Myocyte (in vitro differentiated cells): ENCODE measurements around the gene ZYX. TPM values are rescaled to one million over a fixed set of nuclear protein-coding genes. Genes with fewer than 3 reads are reported as not detected.
A peak's percentile ranks its signal among the peaks of the same experiment; 100 is the strongest.

Experiments used
- DNase-seq: peaks from one replicate; pipeline ENCODE4 v3.0.0-alpha.2; 2012; ENCODE audit warnings: low read depth
- total RNA-seq: library from RNA; depleted of rRNA; stranded (reverse); fragments of >200 nt; gene quantifications from 2 replicates; pipeline ENCODE4 v1.2.3, GENCODE V29; 2014

ZYX gene
- total RNA-seq, 1 donor from 2014 or later = 80.1 TPM

DNA sequence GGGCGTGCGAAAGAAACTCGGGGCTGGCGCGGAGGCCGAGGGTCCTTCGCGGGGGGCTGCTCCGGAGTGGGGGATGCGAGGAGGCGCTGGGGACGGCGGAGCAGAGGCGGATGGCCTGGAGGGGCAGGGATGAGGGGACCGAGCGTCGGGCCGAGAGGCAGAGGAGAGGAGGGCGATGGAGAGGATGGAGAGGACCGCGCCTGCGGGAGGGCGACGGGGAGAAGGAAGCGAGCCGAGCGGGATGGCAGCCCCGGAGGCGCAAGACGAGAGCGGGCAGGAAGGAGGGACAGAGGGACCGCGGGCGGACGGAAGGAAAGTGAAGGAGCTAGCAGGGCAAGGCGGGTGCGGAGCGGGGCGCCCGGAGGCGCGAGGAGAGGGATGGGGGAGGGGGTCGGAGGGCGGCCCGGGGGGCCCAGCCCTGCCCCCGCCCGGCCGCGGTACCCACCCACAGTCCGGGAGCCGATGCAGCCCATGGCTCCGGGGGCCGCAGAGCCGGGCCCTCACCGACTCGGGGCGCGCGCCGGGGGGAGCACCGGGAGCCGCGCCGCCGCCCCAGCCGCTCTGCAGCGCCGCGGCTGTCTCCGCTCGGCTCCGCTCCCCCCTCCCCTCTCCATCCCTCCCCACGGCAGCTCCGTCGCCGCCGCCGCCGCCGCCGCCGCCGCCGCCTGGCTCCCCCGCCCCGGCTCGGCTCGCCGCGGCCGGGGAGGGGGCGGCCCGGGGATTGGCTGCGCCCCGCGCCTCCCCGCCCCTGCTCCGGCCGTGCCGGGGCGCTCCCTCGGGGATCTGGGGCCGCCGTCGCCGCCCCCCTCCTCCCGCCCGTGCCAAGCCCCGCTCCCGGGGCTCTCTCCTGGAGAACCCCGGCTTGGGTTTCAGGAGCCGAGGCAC is 18.8 kb upstream of the ZYX start, which contains the start of gene FAM131B:
Gene FAM131B, minus strand, starts transcription at position 583 of the 885 bp plus-strand sequence. Its CDS starts 110 bp downstream, at position 473.
- DNase-seq = peak; percentile 21

DNA sequence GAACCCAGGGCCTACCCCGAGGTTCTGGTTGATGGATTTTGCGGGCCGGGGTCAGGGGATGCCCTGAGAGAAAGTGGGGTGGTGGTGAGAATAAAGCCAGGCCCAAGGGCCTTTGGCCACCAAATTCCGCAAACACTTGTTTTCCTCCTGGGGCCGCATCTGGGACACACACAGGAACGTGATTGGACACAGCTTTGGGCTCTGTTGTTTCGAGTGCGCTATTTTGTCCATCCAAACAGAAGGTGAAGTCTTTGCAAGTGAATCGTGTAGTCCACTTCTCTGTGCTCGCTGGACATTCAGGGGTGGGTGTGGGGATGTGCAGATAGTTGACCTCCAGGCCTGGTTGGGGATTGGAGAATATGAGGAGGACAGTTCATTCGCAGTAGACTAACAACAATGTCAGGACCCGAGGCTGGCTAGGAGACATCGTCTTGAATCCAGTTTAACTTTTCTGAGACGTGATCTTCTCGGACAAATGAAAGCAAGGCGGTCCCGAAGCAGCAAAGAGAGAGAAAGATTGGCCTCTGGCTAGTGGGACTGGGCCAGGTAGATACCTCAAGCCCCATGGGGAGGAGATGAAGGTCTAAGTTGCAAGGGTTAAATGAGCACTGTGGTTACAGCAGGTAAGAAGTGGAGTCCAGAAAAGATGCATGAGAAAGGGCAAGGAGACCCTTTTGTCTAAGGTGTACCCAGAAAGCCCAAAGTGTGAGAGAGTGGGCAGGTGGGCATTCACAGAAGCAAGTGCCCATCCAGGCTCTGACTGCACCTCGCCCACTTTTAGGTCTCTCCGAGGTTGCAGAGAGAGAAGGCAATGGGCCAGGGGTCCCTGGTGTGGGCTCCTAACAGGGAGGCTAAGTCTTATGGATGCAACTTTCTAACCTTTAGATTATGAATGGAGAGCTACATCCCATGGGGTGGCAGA is 17.9 kb upstream of the ZYX start:
- no peak for DNase-seq

DNA sequence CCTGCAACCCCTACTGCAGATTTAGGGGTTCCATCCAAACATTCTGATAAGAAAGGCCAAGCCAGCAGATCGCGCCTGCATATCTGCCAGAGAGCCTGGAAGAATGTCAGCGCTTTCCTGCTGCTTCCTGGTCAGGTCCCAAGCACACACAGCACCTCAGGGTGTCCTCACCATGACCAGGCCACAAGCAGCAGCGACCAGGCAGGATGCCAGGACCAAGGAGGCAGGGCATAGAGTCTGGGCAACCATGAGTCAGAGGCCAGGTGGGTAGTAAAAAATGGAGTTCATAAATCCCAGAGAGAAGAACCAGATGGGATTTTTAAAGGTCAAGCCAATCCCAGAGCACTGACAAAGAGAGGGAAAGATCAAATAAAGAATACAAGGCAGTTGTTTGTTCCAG is 13.2 kb upstream of the ZYX start:
- DNase-seq = peak; percentile 85

- DNase-seq = no peak
These were observed 12.8 kb upstream of the ZYX start for GRCh38 chr7:143368387-143368786.

DNA sequence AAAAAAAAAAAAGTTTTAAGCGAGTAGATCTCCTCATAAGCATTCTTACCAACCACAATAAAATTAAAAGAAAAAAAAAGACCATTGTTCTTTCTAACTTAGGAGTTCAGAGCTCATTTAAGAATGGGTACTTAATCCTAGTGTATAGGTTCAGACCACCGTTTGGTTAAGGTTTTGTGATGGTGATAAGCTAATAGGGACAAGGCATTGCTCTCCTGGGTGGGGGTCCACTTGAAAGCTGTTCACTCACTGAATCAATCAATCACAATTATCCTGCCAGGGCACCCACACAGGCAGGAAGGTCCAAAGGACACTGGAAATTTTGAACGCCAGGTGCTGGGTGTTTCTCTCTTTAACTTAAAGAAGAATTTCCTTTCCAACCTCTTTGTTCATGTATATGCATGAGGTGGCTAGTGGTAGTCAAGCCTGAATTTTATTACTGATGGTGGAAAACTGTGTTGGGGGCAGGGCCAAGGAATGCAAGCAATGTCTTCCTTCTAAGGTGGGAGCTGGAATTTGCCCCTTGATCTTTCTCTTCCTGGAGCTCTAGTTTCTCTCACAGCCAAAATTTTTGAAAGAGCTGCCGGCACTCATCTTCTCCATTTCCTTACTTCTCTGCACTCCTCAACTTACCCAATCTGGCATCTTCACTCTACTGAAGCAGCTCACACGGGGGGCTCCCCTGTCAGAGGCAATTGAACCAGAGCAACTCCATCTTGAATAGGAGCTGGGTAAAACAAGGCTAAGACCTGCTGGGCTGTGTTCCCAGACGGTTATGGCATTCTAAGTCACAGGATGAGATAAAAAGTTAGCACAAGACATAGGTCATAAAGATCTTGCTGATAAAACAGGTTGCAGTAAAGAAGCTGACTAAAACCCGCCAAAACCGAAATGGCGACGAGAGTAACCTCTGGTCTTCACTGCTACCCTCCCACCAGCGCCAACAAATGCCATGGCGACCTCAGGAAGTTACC is 11.2 kb upstream of the ZYX start:
- DNase-seq = no peak

DNA sequence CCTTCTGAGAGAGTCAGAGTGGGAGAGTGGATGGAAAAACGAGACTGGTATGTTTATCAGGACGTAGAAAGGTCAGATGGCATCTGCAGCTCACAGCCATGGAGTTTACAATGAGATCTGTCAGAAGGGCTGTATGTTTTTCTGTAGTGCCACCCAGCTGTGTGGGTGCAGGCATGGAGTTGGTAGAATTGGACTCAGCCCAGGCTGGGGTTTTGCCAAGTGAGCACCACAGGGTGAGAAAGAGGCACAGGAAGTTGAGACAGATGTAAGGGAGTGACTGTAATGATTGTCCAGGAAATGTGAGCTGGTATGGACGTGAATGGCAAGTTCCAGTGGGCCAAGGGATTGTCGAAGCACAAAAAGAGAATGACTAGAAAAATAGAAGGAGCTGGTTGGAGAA is 9.1 kb upstream of the ZYX start:
- DNase-seq = peak; percentile 79

GRCh38 chr7:143373255-143373794 is 7.8 kb upstream of the ZYX start:
- no peak for DNase-seq

DNA sequence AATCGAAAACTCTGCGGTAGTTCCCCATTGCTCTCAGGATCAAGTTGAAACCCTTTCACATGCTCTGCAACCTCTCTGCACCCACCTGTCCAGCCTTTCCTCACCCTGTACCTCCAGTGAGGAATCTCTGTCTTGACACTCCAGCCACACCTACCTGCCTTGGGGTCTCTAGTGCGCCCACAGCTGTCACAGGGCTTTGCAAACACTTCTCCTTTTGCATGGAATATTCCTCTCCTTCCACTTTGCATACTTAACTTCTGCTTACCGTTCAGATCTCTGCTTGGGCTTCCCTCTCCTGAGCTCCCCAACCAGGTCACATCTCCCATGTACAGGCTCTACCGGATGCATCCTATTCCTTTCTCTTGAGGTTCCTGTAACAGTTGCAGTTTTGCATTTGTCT is 6.6 kb upstream of the ZYX start:
- no peak for DNase-seq

GRCh38 chr7:143375298-143376034 is 5.7 kb upstream of the ZYX start:
- DNase-seq = no peak

GRCh38 chr7:143376396-143376795 is 4.7 kb upstream of the ZYX start:
- DNase-seq = no peak

DNA sequence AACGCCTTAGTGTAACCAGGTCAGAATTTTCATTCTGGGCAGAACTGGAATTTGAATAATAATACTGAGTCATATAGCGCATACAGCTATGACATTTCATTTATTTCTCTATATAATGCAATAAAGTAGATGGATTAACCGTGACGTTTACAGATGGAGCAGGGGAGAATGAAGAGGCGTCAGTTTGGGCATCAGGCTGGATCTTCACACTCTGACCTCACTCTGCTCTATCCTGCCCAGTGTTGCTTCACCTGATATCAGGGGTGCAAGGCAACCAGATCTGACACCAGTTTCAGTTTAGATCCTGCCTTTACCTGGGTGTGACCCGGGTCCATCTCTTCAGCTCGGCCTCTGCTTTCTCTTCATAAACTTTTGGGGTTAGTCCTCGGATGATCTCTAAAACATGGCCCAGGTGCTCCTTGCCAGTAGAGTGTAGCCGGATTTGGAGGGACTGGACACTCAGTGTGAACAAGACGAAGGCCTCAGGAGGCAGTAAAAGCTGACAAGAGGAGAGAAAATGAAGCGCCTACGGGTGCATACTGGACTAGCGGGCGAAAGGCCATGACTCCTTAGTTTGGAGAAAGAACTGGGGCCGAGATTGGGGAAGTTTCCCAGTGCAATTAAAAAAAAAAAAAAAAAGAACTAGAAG is 1.4 kb upstream of the ZYX start:
- no peak for DNase-seq

- DNase-seq = peak; percentile 95
These were observed 892 bp upstream of the ZYX start for GRCh38 chr7:143380260-143380645.

- DNase-seq = peak; percentile 91
These were observed 431 bp downstream of the ZYX start for GRCh38 chr7:143381427-143382125.

- DNase-seq = no peak
These were observed 1.1 kb downstream of the ZYX start for GRCh38 chr7:143382126-143382790.

GRCh38 chr7:143382791-143383641 is 1.9 kb downstream of the ZYX start:
- DNase-seq = no peak

- DNase-seq = no peak
These were observed 2.5 kb downstream of the ZYX start for GRCh38 chr7:143383642-143383957.

GRCh38 chr7:143384148-143384547 is 3.0 kb downstream of the ZYX start:
- DNase-seq = peak; percentile 59
